GM19193 (cell line): ENCODE data around the gene TSPAN4.

Source experiments
- POLR2A ChIP-seq: IDR thresholded peaks from 4 replicates; pipeline ENCODE4 v1.6.1; 2011; ENCODE audit not compliant: insufficient read depth, insufficient read length; ENCODE audit errors: extremely low read depth

The TSPAN4 gene

DNA sequence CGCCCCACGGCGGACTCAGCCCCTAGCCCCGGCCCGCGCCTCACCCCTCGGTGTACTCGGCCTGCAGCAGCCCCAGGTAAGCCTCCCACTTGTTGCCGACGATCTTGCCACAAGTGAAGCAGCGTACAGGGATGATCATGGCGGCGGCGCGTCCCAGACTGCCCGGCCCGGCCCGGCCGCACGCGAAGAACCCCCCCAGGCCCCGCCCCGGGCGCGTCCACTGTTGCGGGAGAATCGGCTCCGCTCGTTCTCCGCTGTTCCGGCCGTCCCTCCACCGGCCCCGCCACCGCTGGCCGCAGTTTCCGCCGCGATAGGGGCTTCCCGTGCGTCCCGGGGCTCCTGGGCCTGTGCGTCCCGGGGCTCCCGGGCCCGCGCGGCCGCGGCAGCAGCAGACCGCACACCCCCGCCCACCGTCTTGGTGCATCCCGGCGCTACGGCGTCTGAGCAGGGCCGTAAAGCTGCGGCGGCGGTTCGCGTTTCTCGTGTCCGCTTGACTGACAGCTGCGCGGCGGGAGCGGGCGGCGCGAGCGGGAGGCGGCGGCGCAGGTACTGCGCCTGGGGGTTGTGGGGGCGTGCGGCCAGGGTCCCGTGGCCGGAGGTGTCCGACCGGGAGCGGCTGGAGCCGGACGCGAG lies at the start of gene TSPAN4, which contains the start of gene POLR2L:
Gene TSPAN4, plus strand, starts transcription at position 483 of the 633 bp plus-strand sequence. CDS start 7,453 bp downstream, outside the sequence.
Gene POLR2L, minus strand, starts transcription at position 160 of the 633 bp plus-strand sequence. Its CDS starts 21 bp downstream, at position 139.
- TF ChIP-seq POLR2A: peak; percentile 99

GRCh38 chr11:792873-793272 lies 49.8 kb upstream of the TSPAN4 start:
- TF ChIP-seq POLR2A: no peak

GRCh38 chr11:793556-793955 lies 49.1 kb upstream of the TSPAN4 start:
- TF ChIP-seq POLR2A: no peak

DNA sequence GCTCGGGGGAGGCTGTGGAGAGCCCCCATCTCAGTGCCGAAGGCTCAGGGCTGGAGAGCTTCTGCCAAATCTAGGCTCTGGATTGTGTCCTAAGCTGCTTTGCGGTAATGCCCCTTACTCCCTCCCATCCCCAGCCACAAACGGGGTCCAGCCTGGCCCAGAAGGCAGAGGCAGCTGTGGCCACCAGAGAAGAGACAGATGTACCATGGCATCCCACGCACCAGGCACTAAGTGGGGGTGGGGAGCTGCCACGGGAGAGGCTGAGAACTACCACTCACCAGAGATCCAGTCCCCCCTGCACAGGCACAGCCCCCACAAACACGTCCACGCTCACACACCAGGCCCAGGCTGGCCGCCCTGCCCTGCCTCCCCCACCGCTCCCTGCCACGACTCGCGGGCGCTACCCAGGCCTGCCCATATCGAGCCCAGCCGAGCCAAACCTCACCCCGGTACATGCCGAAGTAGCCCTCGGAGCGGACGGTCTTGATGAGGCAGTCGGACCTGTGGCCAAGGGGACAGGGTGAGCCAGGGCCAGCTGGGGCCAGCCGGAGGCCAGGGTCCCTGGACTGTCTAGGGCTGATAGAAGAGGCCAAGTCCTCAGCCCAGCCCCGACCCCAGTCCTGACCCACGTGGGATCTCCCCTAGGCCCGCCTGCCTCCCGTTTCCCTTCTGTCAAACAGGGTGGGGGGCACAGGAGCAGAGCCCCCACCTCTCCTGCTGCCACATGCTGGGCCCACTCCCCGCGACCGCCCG lies 48.5 kb upstream of the TSPAN4 start:
- TF ChIP-seq POLR2A: no peak

DNA sequence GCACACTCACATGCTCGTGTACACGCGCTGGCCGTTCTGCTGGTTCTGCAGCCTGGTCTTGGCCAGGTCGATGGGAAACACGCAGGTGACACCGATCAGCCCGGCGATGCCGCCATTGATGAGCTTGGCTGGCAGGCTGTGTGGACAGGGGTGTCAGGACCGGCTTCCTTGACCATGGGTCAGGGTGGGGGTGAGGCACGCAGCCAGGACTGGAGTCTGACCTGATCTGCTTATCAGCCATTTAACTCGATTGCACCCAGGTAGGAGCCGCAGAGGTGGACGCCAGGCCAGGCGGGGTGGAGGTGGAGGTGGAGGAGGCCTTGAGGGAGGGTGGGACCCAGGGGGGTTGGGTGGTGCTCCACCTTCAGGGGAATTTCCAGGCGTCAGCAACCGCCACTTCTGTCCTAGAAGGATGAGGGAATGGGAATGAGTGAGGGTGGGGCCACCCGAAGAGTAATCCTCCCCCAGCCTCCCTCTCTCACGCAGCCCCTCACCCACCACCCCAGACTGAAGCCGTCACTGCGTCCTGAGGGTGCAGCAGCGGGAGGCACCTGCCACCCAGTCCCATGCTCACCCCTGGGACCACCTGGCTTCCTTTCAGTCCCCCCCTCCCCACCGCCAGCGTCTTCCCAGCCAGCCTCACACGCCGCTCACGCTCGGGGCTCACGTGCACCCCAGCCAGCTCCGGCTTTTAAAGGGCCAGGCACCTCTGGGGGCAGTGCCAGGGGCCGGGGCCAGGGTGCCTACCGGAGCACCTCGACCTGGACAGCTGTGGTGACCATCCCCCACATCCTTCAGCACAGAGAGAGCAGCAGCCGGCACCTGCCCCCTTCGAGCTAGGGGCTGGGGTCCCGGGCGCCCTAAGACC lies 47.7 kb upstream of the TSPAN4 start:
- TF ChIP-seq POLR2A: no peak

DNA sequence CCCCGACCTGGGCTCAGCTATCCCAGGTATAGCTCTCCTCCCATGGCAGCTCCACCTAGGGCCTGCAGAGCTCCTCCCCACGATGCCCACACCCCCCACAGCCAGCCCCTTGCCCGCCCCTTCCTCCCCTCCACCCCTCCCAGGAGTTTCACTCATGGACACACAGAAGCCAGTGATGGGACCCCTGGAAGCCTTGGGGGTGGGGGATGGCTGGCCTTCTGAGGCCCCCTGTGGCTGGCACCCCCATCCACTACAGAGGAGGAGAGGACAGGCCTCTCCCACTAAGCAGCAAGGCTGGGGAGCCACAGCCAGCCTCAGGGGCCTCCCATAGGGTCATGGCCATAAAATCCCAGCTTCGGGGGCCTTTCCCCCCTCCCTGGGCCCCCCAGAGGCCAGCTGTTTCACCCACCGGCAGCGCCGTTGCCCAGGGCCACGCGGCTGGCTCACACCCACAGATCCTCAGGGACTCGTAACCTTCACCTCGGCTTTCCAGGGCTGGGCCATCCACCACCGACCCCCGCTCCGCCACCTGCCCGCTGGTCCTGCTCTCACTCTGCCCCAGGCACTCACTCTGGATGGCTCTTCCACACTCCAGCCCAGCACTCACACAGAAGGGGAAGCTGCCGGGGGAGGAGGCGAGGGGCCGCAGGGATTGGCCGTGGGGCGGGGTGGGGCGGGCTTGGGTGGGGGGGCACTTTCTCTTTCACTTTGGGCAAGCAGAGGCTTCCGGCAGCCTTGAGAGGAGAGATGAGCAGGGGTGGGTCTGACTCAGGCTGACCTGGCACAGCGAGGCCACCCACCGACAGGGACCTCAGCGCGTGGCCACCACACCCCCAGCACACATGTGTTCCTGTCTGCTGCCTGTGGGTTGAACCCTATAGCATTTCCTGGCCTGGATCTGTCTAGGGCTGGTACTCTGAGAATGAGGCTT lies 46.8 kb upstream of the TSPAN4 start:
- TF ChIP-seq POLR2A: peak; percentile 12

- TF ChIP-seq POLR2A: peak; percentile 10
These were observed 45.9 kb upstream of the TSPAN4 start for GRCh38 chr11:796565-797295.

GRCh38 chr11:797296-798092 lies 45.2 kb upstream of the TSPAN4 start:
- no peak for TF ChIP-seq POLR2A

DNA sequence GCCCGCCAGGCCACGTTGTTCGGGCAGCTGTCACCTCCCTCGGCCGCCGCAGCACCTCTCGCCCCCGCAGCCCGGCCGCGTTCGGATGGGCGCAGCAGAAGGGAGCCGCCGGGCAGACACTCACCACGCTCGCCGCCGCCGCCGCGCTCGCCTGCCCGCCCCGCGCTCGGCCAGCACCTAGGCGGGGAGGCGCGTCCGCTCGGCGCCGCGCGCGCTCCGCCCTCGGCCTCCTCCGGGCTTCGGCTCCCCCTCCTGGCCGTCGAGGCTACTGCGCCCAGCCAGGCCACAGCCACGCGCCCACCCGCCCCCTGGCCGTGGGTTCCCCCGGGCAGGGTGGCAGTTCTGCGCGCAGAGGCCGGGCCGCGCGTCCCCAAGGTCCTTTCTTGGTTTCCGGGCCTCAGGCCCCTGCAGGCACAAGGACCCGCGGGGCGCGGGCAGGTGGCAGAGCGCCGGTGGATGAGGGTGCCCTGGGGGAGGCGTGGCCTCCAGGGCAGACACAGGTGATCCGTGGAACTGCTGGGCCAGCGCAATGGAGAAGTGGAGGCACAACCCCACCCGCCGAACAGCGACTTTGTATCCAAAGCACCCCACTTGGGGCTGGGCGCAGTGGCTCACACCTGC lies 44.4 kb upstream of the TSPAN4 start, which contains the start of gene SLC25A22:
Gene SLC25A22, minus strand, starts transcription at position 189 of the 621 bp plus-strand sequence. CDS start 3,275 bp downstream, outside the sequence.
- peak; percentile 61 for TF ChIP-seq POLR2A

- no peak for TF ChIP-seq POLR2A
These were observed 42.9 kb upstream of the TSPAN4 start for GRCh38 chr11:799641-800316.

DNA sequence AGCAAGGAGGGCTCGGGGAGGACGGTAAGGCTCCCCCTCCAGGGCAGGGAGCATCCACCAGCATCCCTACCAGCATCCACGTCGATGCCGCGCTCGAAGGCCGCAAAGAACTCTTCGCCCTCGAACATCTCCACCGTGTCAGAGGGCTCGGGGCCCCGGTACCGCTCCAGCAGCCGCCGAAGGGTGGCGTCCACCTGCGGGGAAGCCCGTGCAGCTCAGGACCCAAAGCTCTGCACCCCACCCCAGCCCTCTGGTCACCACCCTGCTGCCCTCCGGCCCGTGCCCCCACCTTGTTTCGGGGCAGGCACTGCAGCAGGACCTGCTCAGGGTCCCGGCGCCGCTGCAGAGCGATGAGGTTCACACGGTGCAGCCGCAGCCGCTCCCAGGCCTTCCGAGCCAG lies 42.2 kb upstream of the TSPAN4 start:
- no peak for TF ChIP-seq POLR2A

DNA sequence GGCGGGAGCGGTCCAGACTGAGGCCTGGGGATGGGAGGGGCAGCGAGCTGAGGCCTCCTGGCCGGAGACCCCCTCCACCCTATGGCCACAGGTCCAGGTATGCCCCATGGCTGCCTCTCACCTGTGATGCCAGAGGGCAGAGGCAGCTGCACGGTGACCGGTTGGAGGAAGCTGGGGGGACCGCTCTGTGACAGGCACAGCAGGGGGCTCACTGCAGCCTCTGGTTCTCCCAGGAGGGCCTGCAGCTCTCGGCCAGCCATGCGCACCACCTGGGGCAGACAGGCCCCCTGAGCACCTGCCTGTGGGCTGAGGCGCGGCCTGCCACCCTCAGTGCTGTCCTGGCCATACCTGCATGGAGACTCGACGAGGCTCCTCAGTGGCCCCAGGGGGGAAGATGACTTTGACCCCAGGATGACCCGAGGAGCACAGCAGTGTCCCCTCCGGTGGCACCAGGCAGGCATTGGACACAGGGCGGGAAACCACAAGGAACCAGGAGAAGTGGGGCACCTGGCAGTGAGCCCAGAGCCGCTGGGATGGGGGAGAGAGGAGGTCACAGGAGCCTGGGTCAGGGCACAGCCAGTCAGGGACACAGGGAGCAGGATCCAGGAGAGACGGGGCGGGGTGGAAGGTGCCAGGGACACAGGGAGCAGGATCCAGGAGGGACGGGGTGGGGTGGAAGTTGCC lies 41.4 kb upstream of the TSPAN4 start:
- TF ChIP-seq POLR2A: no peak
